ENCODE data around the gene IGSF8. TPM values are rescaled to one million over a fixed set of nuclear protein-coding genes. Genes with fewer than 3 reads are reported as not detected.
A peak's percentile ranks its signal among the peaks of the same experiment; 100 is the strongest.

The IGSF8 gene
- 10 to 100 TPM in 5 of 6 experiments, 1 to 10 TPM in 1; 9.6 to 12.9 (median 11.2) TPM for total RNA-seq (2021; fragmentation: NEBNext Ultra II Directional; extraction: Animal tissue kit (Norgen Biotek cat#: 25700))
- long read RNA-seq, partial matches to known transcripts: 2 of 6 reads
- long read RNA-seq, other reads (novel, unspliced or antisense): 1 of 6 reads

GRCh38 chr1:160097911-160098851 lies at the start of gene IGSF8:
Gene IGSF8, minus strand, starts transcription at chr1:160098619. Its CDS starts 147 bp downstream, at chr1:160098472.
- no peak for TF ChIP-seq CTCF (IDR thresholded peaks at IDR 0.05)
- peak; percentile 48 for DNase-seq
- Mint-ChIP-seq H3K9me3 (no peaks in the 10 kb centered on the region), H3K4me1 (ENCODE audit: low read depth) (peaks cover 44% of the 10 kb centered on the region), H3K4me3 (peak within 1 kb of the TSS; percentile 84), H3K27ac (peak within 1 kb of the TSS; percentile 33), H3K27me3 (ENCODE audit: insufficient read depth) (peaks cover 5% of the 10 kb centered on the region), H3K36me3 (ENCODE audit: low read depth) (no peaks in the 10 kb centered on the region)

GRCh38 chr1:160148121-160148520 lies 49.7 kb upstream of the IGSF8 start:
- Mint-ChIP-seq H3K27me3 (ENCODE audit: insufficient read depth) (peaks cover 13% of the 10 kb centered on the region), H3K36me3 (ENCODE audit: low read depth) (no peaks in the 10 kb centered on the region), H3K9me3 (no peaks in the 10 kb centered on the region), H3K4me3 (no peak overlapping the region), H3K27ac (no peak overlapping the region), H3K4me1 (ENCODE audit: low read depth) (peaks cover 33% of the 10 kb centered on the region)
- DNase-seq: no peak
- no peak for TF ChIP-seq CTCF (IDR thresholded peaks at IDR 0.05)

GRCh38 chr1:160146107-160146506 lies 47.7 kb upstream of the IGSF8 start:
- Mint-ChIP-seq H3K27ac (no peak overlapping the region), H3K4me3 (no peak overlapping the region), H3K9me3 (no peaks in the 10 kb centered on the region), H3K27me3 (ENCODE audit: insufficient read depth) (peaks cover 22% of the 10 kb centered on the region), H3K36me3 (ENCODE audit: low read depth) (no peaks in the 10 kb centered on the region), H3K4me1 (ENCODE audit: low read depth) (peaks cover 33% of the 10 kb centered on the region)
- no peak for DNase-seq
- no peak for TF ChIP-seq CTCF (IDR thresholded peaks at IDR 0.05)

GRCh38 chr1:160144921-160145320 lies 46.5 kb upstream of the IGSF8 start:
- peaks cover 33% of the 10 kb centered on the region for H3K27me3 Mint-ChIP-seq (ENCODE audit: insufficient read depth)
- peak overlapping the region; percentile 8; the same call in 1 of the 2 replicates for H3K27ac Mint-ChIP-seq
- no peaks in the 10 kb centered on the region for H3K36me3 Mint-ChIP-seq (ENCODE audit: low read depth)
- H3K4me3 Mint-ChIP-seq: no peak overlapping the region; the same call in 1 of the 2 replicates
- DNase-seq: peak; percentile 56
- no peaks in the 10 kb centered on the region for H3K9me3 Mint-ChIP-seq
- H3K4me1 Mint-ChIP-seq (ENCODE audit: low read depth): peaks cover 27% of the 10 kb centered on the region
- TF ChIP-seq CTCF (IDR thresholded peaks at IDR 0.05): no peak

- Mint-ChIP-seq H3K4me1 (ENCODE audit: low read depth) (peaks cover 14% of the 10 kb centered on the region), H3K4me3 (no peak overlapping the region), H3K27ac (no peak overlapping the region), H3K36me3 (ENCODE audit: low read depth) (no peaks in the 10 kb centered on the region), H3K9me3 (no peaks in the 10 kb centered on the region), H3K27me3 (ENCODE audit: insufficient read depth) (peaks cover 35% of the 10 kb centered on the region)
- no peak for DNase-seq
- TF ChIP-seq CTCF (IDR thresholded peaks at IDR 0.05): no peak
These were observed 45.3 kb upstream of the IGSF8 start for GRCh38 chr1:160143695-160144094.
